OCI-LY1 (cell line): ENCODE measurements around the gene CCHCR1.

Experiments
- EZH2 ChIP-seq: fragments of 200-600 bp; sonication (generic), shearing (Covaris generic); IDR thresholded peaks from 2 replicates; pipeline ENCODE4 v1.8.0; 2017; ENCODE audit warnings: borderline replicate concordance, mixed run types, mild to moderate bottlenecking, antibody characterized with exemption, low read length, moderate library complexity, mixed read lengths
- TF ChIP-seq, protein P1 (sequence below): fragments of 200-600 bp; sonication (generic), shearing (Covaris generic); IDR thresholded peaks from 2 replicates; pipeline ENCODE4 v1.5.1; 2017; ENCODE audit warnings: mild to moderate bottlenecking, antibody characterized with exemption, low read length, moderate library complexity, mixed read lengths

- TF ChIP-seq, protein P1, sequence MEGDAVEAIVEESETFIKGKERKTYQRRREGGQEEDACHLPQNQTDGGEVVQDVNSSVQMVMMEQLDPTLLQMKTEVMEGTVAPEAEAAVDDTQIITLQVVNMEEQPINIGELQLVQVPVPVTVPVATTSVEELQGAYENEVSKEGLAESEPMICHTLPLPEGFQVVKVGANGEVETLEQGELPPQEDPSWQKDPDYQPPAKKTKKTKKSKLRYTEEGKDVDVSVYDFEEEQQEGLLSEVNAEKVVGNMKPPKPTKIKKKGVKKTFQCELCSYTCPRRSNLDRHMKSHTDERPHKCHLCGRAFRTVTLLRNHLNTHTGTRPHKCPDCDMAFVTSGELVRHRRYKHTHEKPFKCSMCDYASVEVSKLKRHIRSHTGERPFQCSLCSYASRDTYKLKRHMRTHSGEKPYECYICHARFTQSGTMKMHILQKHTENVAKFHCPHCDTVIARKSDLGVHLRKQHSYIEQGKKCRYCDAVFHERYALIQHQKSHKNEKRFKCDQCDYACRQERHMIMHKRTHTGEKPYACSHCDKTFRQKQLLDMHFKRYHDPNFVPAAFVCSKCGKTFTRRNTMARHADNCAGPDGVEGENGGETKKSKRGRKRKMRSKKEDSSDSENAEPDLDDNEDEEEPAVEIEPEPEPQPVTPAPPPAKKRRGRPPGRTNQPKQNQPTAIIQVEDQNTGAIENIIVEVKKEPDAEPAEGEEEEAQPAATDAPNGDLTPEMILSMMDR: no peak
- TF ChIP-seq EZH2: no peak
These were observed 8.4 kb upstream of the CCHCR1 start for GRCh38 chr6:31165986-31166385.
